Measurements from ENCODE around the gene NUP210.

NUP210 gene

DNA sequence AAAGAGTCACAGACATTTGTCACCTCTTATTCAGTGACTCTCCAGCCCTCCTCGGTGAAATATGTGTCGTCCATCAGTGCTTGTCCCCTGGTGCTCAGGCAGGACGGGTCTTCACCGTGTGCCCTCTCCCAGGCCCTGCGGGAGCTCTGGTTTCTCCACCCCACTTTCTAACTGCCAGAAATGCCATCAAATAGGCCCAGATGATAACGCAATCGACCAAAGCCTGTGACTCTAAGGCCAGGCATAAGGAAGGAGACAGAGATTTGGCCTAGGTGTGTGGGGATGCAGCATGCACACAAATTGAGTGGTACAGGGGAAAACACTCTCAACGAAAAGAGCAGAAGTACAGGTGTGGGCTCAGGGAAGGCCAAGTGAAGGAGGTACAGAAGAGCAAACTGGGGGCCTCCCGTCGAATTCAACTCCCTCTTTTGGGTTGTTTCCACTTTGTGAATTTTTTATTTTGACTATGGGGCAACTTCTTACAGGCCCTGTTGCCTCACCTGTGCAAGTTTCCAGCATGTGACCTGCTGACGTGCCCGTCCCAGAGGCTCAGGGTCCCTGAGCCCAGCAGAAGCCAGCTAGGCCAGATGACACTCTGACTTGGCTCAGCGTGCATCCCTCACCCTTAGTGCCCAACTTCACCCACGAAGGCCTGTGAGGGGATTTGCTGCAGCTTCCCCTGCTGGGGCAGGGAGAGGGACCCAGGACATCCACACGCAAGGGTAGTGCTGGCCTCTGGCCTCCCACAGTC, 4.7 kb downstream of the NUP210 start:
- Histone ChIP-seq H3K9me3 (ENCODE audit: low read depth, low read length) (no peaks in the 10 kb centered on the region), H3K4me3 (no peak overlapping the region), H3K36me3 (ENCODE audit: insufficient read depth, low read length) (no peaks in the 10 kb centered on the region), H3K27ac (no peak overlapping the region), H3K9ac (ENCODE audit: insufficient read length) (no peak overlapping the region)
- DNase-seq (ENCODE audit: low read depth, low spot score), result no peak
- no peak for TF ChIP-seq EZH2 (IDR thresholded peaks at IDR 0.05)
- no peak for TF ChIP-seq FOXP2 (optimal IDR thresholded peaks at IDR 0.05; ENCODE audit: control extremely low read depth, extremely low read length, insufficient read depth)
- TF ChIP-seq POLR2AphosphoS5 (IDR thresholded peaks at IDR 0.05; ENCODE audit: borderline replicate concordance, low read depth, low read length), result no peak

DNA sequence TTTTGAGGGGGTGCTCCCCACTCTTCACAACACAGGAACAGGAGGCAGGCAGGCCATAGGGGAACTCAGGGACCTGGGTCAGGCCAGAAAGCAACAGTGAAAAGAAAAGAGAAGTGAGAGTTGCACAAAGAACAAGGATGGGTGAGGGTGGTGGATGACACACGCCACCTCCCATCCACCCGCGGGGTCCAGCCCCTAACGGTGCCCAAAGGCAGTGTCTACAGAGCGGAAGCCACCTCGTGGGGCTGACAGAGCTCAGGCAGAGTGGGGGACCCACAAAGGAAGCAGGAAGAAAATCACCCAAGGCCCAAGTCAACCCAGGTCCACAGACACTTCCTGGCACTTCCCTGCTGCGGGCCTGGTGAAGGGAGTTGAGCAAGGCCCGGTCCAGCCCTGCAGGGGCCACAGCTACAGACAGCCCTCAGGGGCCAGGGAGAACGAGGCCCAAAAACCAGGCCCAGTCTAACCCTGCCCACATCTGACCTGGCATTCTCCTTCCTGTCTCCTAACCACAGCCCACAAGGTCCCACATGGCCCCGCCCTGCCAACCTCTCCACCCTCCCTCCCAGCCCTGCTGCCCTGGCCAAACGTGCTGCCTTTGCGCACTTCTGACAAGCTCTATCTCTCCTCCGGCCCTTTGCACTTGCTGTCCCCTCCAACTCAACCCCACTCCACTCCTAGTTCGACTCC, 5.9 kb downstream of the NUP210 start:
- no peak for DNase-seq (ENCODE audit: low read depth, low spot score)
- no peaks in the 10 kb centered on the region for H3K36me3 ChIP-seq (ENCODE audit: insufficient read depth, low read length)
- no peak for TF ChIP-seq POLR2AphosphoS5 (IDR thresholded peaks at IDR 0.05; ENCODE audit: borderline replicate concordance, low read depth, low read length)
- no peak for TF ChIP-seq EZH2 (IDR thresholded peaks at IDR 0.05)
- no peak for TF ChIP-seq FOXP2 (optimal IDR thresholded peaks at IDR 0.05; ENCODE audit: control extremely low read depth, extremely low read length, insufficient read depth)
- no peak overlapping the region for H3K27ac ChIP-seq
- no peak overlapping the region for H3K9ac ChIP-seq (ENCODE audit: insufficient read length)
- no peaks in the 10 kb centered on the region for H3K9me3 ChIP-seq (ENCODE audit: low read depth, low read length)
- H3K4me3 ChIP-seq, result no peak overlapping the region

DNA sequence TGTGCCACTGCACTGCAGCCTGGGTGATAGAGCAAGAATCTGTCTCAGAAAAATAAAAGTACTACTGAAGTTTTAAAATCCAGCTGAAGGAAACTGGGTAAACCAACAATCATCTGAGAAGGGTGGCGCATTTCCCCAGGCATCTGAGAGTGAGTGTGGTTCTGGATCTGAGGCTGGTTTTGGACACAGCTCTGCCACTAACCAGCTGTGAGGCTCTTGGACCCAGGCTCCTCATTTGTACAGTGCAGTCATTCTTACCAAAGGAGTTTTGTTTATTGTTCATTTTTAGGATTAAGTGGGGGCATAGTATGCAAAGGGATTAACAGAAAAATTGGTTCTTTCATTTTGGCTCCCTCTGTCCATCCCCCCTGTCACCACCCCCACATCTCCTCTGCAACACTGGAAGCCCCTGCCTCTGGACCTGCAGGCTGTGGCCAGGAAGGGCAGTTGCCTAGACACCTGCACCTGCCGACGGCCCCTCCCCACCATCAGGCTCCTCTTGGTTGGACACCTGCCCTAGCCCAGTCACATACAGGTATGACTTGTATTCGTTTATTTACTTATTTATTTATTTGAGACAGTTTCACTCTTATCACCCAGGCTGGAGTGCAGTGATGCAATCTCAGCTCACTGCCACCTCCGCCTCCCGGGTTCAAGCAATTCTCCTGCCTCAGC, 8.8 kb downstream of the NUP210 start:
- no peaks in the 10 kb centered on the region for H3K9me3 ChIP-seq (ENCODE audit: low read depth, low read length)
- no peak overlapping the region for H3K9ac ChIP-seq (ENCODE audit: insufficient read length)
- no peak for DNase-seq (ENCODE audit: low read depth, low spot score)
- H3K4me3 ChIP-seq, result no peak overlapping the region
- H3K36me3 ChIP-seq (ENCODE audit: insufficient read depth, low read length), result no peaks in the 10 kb centered on the region
- no peak overlapping the region for H3K27ac ChIP-seq
- TF ChIP-seq POLR2AphosphoS5 (IDR thresholded peaks at IDR 0.05; ENCODE audit: borderline replicate concordance, low read depth, low read length) (no peak), EZH2 (IDR thresholded peaks at IDR 0.05) (no peak), FOXP2 (optimal IDR thresholded peaks at IDR 0.05; ENCODE audit: control extremely low read depth, extremely low read length, insufficient read depth) (no peak)

DNA sequence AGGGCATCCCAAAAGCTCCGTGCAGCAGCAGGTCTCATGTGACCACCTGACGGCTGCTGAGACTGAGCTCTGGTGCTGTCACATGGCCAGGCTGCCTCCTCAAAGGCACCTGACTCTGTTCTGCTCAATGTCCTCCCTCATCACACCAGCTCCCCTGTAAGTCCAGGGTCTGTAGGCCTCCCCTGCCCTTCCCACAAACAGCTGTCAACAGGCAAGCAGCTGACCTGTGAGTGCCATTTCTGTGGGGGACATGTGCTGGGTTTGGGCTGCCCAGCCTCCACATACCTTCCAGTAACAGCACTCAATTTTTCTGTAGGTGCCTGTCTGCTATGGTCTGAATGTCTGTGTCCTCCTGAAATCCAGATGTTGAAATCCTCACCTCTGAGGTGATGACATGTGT, 11.2 kb downstream of the NUP210 start:
- H3K4me3 ChIP-seq, result no peak overlapping the region
- no peak for TF ChIP-seq EZH2 (IDR thresholded peaks at IDR 0.05)
- TF ChIP-seq FOXP2 (optimal IDR thresholded peaks at IDR 0.05; ENCODE audit: control extremely low read depth, extremely low read length, insufficient read depth), result no peak
- no peak for TF ChIP-seq POLR2AphosphoS5 (IDR thresholded peaks at IDR 0.05; ENCODE audit: borderline replicate concordance, low read depth, low read length)
- no peaks in the 10 kb centered on the region for H3K9me3 ChIP-seq (ENCODE audit: low read depth, low read length)
- no peak overlapping the region for H3K9ac ChIP-seq (ENCODE audit: insufficient read length)
- DNase-seq (ENCODE audit: low read depth, low spot score), result no peak
- H3K27ac ChIP-seq, result no peak overlapping the region
- no peaks in the 10 kb centered on the region for H3K36me3 ChIP-seq (ENCODE audit: insufficient read depth, low read length)

DNA sequence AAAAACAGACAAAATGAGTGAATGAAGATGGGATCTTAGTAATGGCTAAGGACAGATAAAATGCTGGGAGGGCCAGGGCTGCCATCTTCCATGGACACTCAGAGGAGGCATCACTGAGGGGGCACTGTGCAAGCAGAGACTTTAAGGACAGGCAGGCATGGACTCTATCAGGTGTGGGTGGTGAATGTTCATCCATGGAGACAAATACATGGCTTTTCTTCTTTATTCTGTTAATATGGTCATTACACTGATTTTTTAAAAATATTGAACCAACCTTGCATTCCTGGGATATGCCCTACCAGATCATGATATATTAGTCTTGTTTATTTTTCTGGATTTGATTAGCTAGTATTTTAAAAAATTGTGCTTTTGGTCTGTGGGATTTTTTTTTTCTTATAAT, 12.2 kb downstream of the NUP210 start:
- no peak overlapping the region for H3K9ac ChIP-seq (ENCODE audit: insufficient read length)

DNA sequence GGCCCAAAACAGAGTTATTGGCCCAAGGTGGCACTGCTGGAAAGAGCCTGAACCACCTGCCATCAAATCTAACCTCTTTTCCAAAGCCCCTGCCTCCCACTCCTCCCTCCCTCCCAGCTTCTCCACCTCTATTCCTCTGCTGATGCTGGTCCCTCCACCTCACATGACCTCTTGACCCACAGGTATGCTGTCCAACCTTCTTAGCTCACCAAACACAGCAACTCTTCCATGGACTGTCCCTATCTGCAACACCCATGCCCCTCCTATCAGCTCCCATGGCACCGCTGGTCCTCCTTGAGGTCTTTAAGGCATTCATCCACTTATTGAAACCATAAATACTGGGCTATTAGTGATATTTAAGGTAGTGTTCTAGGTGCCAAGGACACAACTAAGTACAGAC, 12.6 kb downstream of the NUP210 start:
- no peak for DNase-seq (ENCODE audit: low read depth, low spot score)
- H3K36me3 ChIP-seq (ENCODE audit: insufficient read depth, low read length), result no peaks in the 10 kb centered on the region
- H3K9ac ChIP-seq (ENCODE audit: insufficient read length), result no peak overlapping the region
- no peaks in the 10 kb centered on the region for H3K9me3 ChIP-seq (ENCODE audit: low read depth, low read length)
- no peak overlapping the region for H3K4me3 ChIP-seq
- no peak overlapping the region for H3K27ac ChIP-seq
- no peak for TF ChIP-seq FOXP2 (optimal IDR thresholded peaks at IDR 0.05; ENCODE audit: control extremely low read depth, extremely low read length, insufficient read depth)
- TF ChIP-seq POLR2AphosphoS5 (IDR thresholded peaks at IDR 0.05; ENCODE audit: borderline replicate concordance, low read depth, low read length), result no peak
- no peak for TF ChIP-seq EZH2 (IDR thresholded peaks at IDR 0.05)

More for the DNA sequence above, 12.2 kb downstream of the NUP210 start:
- no peak for DNase-seq (ENCODE audit: low read depth, low spot score)
- Histone ChIP-seq H3K4me3 (no peak overlapping the region), H3K36me3 (ENCODE audit: insufficient read depth, low read length) (no peaks in the 10 kb centered on the region), H3K9me3 (ENCODE audit: low read depth, low read length) (no peaks in the 10 kb centered on the region), H3K27ac (no peak overlapping the region)
- TF ChIP-seq EZH2 (IDR thresholded peaks at IDR 0.05) (no peak), FOXP2 (optimal IDR thresholded peaks at IDR 0.05; ENCODE audit: control extremely low read depth, extremely low read length, insufficient read depth) (no peak), POLR2AphosphoS5 (IDR thresholded peaks at IDR 0.05; ENCODE audit: borderline replicate concordance, low read depth, low read length) (no peak)

DNA sequence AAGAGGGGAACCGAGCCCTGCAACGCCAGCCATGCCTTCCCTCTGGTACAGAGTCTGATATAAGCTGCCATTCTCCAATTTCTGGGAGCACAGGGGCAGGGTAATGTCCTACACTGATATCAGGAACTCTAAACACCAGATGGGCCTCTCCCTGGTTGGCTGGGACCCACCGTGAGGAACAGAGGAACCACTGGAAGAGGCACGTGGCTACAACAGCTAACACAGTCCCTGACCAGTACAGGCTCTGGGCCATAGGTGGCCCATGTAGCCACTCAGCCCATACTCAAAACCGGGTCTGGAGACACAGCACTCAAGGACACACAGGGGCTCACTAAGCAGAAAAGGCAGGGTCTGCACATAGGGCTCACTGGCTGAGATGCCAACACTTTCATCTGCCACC, 13.9 kb downstream of the NUP210 start:
- no peak overlapping the region for H3K27ac ChIP-seq
- no peaks in the 10 kb centered on the region for H3K36me3 ChIP-seq (ENCODE audit: insufficient read depth, low read length)
- no peak for DNase-seq (ENCODE audit: low read depth, low spot score)
- TF ChIP-seq EZH2 (IDR thresholded peaks at IDR 0.05), result no peak
- TF ChIP-seq FOXP2 (optimal IDR thresholded peaks at IDR 0.05; ENCODE audit: control extremely low read depth, extremely low read length, insufficient read depth), result no peak
- no peak for TF ChIP-seq POLR2AphosphoS5 (IDR thresholded peaks at IDR 0.05; ENCODE audit: borderline replicate concordance, low read depth, low read length)
- H3K9ac ChIP-seq (ENCODE audit: insufficient read length), result no peak overlapping the region
- H3K4me3 ChIP-seq, result no peak overlapping the region
- H3K9me3 ChIP-seq (ENCODE audit: low read depth, low read length), result no peaks in the 10 kb centered on the region

DNA sequence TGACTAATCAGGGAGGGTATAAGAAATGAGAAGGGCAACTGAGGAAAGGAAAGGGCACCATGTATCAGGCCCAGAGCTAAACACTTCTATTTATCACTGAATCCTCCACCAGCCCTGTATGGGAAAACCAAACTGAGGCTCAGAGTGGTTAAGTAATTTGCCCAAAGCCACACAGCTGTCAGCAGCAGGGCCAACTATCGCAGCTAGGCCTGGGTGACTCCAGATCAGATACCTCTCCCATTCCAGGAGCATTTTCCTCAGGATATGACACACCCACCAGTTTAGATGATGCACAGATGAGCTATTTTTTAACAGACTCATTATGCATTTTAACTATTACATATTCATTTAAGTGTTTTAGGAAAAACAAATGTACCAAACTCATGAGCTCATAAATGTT, 14.5 kb downstream of the NUP210 start:
- no peaks in the 10 kb centered on the region for H3K9me3 ChIP-seq (ENCODE audit: low read depth, low read length)
- TF ChIP-seq EZH2 (IDR thresholded peaks at IDR 0.05) (no peak), FOXP2 (optimal IDR thresholded peaks at IDR 0.05; ENCODE audit: control extremely low read depth, extremely low read length, insufficient read depth) (no peak), POLR2AphosphoS5 (IDR thresholded peaks at IDR 0.05; ENCODE audit: borderline replicate concordance, low read depth, low read length) (no peak)
- no peak overlapping the region for H3K27ac ChIP-seq
- no peak overlapping the region for H3K9ac ChIP-seq (ENCODE audit: insufficient read length)
- DNase-seq (ENCODE audit: low read depth, low spot score), result no peak
- H3K4me3 ChIP-seq, result no peak overlapping the region
- no peaks in the 10 kb centered on the region for H3K36me3 ChIP-seq (ENCODE audit: insufficient read depth, low read length)

Measured in SK-N-MC (cell line).